GM18502 (cell line): Measurements from ENCODE around the gene HYAL4.
"Not testable (repeated sequence)": the region's sequence is repeated elsewhere in the genome, so short reads cannot be mapped to it uniquely, and the experiment has no call there.

ENCODE experiments used
- ATAC-seq: cut with Tn5 transposase; IDR thresholded peaks from one replicate; pipeline ENCODE4 v1.9.1; 2021; ENCODE audit warnings: mild to moderate bottlenecking; ENCODE audit not compliant: unreplicated experiment, poor library complexity

The HYAL4 gene

DNA sequence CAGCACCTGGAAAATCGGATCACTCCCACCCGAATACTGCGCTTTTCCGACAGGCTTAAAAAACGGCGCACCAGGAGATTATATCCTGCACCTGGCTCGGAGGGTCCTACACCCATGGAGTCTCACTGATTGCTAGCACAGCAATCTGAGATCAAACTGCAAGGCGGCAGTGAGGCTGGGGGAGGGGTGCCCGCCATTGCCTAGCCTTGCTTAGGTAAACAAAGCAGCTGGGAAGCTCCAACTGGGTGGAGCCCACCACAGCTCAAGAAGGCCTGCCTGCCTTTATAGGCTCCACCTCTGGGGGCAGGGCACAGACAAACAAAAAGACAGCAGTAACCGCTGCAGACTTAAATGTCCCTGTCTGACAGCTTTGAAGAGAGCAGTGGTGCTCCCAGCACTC lies 49.8 kb downstream of the HYAL4 start:
- ATAC-seq: not testable (repeated sequence)

- ATAC-seq: no peak
Measured at GRCh38 chr7:123901101-123901500, 56.1 kb downstream of the HYAL4 start.

GRCh38 chr7:123905714-123906113 lies 60.7 kb downstream of the HYAL4 start:
- ATAC-seq: no peak

GRCh38 chr7:123916240-123916724 lies 71.3 kb downstream of the HYAL4 start:
- ATAC-seq: peak; percentile 55

DNA sequence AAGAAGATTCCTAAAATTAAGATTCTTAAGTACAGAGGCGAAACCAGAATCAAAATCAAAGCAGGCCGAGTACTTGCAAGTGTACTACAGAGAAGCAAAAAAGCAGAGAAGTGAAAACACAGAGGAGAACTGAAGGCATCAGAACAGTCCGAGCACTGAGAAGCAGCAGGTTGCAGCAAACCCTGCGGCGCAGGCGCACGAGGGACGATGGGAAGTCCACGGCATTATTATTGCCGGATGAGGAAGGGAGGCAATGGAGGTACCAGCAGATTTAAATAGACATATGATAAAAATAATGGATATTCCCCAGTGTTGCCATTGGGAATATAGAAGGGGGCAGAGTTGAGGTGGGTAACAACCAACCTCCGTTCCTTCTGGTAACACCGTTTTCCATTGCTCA lies 72.9 kb downstream of the HYAL4 start:
- no peak for ATAC-seq

DNA sequence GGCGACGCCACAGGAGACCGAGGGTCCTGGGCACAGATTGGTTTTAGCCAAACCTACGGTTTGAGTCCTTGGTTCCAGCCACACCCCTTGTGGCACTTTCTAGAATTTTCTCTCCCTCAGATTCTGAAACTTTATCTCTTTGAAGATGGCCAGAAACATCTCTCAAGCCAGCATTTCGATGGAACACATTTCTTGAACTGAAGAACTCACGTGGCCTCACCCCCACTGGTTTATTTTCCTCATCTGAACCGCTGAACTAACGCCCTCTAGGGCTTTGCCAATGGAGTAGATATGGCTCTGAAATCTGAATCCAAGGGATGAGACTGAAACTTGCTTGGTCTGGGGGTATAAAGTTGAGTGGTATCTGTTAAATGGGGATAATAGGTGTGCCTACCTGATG lies 73.3 kb downstream of the HYAL4 start:
- ATAC-seq: no peak

- ATAC-seq: no peak
Measured at GRCh38 chr7:123923599-123923998, 78.6 kb downstream of the HYAL4 start.

DNA sequence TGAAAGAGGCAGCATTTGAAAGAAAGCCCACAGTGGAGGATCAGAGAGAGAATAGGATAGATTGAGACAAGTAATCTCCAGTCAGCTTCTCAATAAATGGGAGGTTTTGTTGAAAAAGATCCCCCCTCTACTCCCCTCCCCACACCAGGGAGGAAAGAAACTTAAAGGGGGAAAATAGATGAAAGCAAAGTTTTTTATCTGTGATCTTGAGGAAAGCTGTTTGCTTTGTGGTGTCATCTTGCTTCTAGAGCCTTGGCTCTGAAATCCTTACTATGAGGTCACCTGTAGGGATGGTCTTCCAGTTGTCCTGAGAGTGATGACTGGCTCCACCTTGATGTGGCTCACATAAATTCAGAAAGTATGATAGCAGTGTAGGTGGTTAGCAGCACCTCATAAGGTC lies 80.0 kb downstream of the HYAL4 start, which contains the start of gene SPAM1:
TSS of gene SPAM1 (plus strand) at position 301 of the 400 bp plus-strand sequence. CDS start 28,330 bp downstream, outside the sequence.
- ATAC-seq: no peak
